Activated T-cell treated with anti-CD3 and anti-CD28 coated beads, Interleukin-2, amount 50 U/mL, for 24 hours (primary cell): Measurements from ENCODE around the gene UBE2E2.

Experiments used
- DNase-seq: peaks from one replicate; pipeline ENCODE4 v3.0.0-alpha.2; 2020
- H3K27ac Mint-ChIP-seq: 2 replicates; pipeline ENCODE4 v1.8.0; 2020; ENCODE audit warnings: mild to moderate bottlenecking, mixed read lengths
- H3K27me3 Mint-ChIP-seq: 2 replicates; pipeline ENCODE4 v1.8.0; 2020; ENCODE audit warnings: mixed read lengths
- H3K36me3 Mint-ChIP-seq: 2 replicates; pipeline ENCODE4 v1.8.0; 2020; ENCODE audit warnings: low read depth, mixed read lengths
- H3K4me1 Mint-ChIP-seq: 2 replicates; pipeline ENCODE4 v1.8.0; 2020; ENCODE audit warnings: low read depth, mixed read lengths
- H3K4me3 Mint-ChIP-seq: 2 replicates; pipeline ENCODE4 v1.8.0; 2020; ENCODE audit warnings: mild to moderate bottlenecking, moderate library complexity, mixed read lengths
- H3K9me3 Mint-ChIP-seq: 2 replicates; pipeline ENCODE4 v1.8.0; 2020; ENCODE audit warnings: mixed read lengths

UBE2E2 gene

DNA sequence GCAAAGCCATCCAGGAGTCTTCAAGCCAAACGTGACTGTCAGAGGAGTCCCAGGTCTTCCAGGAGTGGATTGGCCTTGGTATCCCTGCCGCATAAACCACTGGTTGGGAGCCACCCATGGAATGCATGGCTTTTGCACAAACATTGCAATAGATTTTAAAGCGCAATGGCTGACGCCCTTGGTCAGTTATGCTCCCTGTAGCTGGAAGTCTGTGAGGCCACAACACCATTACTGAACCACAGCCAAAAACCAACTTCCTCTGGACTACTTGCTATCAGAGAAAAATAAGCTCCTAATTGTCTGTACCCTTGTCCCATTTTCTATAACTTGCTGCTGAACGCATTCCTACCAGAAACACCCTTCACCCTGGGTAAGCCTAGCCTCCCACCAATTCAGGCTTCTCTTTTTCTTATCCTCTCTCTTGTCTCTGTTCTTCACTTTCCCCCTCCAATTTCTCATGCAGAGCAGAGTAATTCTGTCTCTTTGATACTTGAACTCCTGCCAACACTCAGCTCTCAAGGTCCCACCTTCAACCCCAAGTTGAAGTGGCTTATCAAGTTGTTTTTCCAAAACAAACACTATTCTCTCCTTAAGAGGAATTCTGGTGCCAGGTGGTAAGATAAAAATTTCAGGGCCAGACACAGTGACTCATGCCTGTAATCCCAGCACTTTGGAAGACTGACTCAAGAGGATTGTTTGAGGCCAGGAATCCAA, 426.2 kb downstream of the UBE2E2 start:
- Mint-ChIP-seq H3K36me3 (no peaks in the 10 kb centered on the region), H3K4me3 (no peak overlapping the region), H3K27me3 (peaks cover 6% of the 10 kb centered on the region), H3K9me3 (peaks cover 6% of the 10 kb centered on the region), H3K4me1 (no peaks in the 10 kb centered on the region), H3K27ac (no peak overlapping the region)
- no peak for DNase-seq

DNA sequence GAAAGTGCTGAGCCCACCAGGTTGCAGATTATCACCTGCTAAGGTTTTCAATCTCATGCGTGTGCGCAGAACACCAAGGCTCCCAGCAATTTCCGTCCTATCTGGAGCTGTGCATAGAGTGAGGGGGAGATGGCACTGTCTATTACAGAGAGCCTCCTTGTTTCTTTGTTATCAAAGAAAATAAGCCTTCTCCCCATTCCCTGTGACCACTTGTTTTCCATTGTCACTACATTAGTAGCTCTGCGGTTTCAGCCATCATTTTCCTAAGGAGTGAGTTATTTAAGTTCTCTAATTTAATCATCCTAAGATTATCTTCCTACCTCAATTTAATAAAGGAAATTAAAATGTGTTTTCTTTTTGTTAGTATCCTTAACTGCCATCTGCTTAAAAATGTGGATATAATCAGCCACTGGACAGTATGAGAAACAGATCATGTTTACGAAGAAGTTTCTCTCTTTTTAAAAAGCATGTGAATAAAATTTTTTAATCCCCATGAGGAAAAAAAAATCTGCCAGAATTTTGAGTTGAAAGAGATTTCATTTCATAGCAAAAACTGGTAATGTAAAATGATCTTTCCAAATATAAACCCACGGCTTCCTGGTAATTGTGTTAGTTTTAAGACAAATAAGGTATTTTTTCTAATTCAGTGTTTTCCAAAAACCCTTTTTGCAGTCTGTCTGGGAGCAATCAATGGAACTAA, 430.3 kb downstream of the UBE2E2 start:
- H3K4me1 Mint-ChIP-seq: no peaks in the 10 kb centered on the region
- no peak for DNase-seq
- H3K9me3 Mint-ChIP-seq: no peaks in the 10 kb centered on the region
- no peak overlapping the region for H3K27ac Mint-ChIP-seq
- no peak overlapping the region for H3K4me3 Mint-ChIP-seq
- peaks cover 6% of the 10 kb centered on the region for H3K27me3 Mint-ChIP-seq
- H3K36me3 Mint-ChIP-seq: no peaks in the 10 kb centered on the region

DNA sequence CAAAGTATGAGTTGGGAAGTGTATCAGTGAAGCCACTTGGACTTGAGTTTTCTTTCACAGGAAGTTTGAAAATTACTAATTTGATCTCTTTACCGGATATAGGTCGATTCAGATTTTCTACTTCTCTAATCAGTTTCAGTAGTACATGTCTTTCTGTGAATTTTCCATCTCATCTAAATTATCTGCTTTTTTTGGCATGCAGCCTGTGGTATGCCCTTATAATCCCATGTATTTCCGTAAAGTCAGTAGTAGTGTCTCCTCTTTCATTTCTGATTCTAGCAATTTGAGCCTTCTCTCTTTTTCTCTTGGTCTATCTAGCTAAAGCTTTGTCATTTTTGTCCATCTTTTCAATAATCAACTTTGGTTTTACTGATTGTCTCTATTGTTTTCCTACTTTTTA, 434.2 kb downstream of the UBE2E2 start:
- Mint-ChIP-seq H3K4me3 (no peak overlapping the region), H3K27ac (no peak overlapping the region), H3K27me3 (no peaks in the 10 kb centered on the region), H3K9me3 (no peaks in the 10 kb centered on the region), H3K4me1 (no peaks in the 10 kb centered on the region), H3K36me3 (no peaks in the 10 kb centered on the region)
- DNase-seq: no peak

DNA sequence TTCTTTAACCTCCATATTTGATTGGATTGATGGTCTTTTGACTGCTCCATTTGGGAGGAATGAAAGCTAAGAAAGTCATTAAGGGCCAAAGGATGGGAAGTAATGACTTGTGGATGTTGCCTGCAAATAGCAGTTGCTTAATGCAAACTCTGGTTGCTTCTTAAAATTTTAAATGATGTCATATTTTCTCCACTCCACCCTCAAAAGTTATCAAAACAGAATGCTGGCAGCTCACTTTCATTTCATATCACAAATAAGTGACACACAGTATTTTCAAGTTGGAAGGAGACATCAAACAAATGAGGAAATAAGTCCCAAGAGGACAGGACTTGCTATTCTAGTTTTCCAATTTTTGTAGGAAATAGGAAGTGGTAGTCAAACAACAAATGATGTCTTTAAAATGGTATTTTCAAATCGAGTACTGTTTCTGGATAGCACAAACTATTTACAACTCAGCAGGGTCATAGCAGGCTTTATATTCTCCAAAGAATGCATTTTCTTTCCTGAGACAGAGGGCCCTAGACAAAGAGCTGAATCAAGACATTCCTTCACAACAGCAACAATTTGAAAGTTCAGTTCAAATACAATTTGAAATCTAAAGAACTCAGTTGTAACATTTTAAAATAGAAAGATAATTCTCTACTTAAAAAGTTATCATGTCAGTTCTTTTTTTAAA, 437.5 kb downstream of the UBE2E2 start:
- H3K4me1 Mint-ChIP-seq: no peaks in the 10 kb centered on the region
- no peak for DNase-seq
- H3K9me3 Mint-ChIP-seq: no peaks in the 10 kb centered on the region
- no peak overlapping the region for H3K4me3 Mint-ChIP-seq
- H3K27ac Mint-ChIP-seq: no peak overlapping the region
- H3K36me3 Mint-ChIP-seq: no peaks in the 10 kb centered on the region
- no peaks in the 10 kb centered on the region for H3K27me3 Mint-ChIP-seq
